Activated CD8-positive, alpha-beta T cell treated with anti-CD3 and anti-CD28 coated beads for 36 hours (primary cell): ENCODE measurements around the gene DNM3. TPM values are rescaled to one million over a fixed set of nuclear protein-coding genes. Genes with fewer than 3 reads are reported as not detected.

Source experiments
- ATAC-seq: fragments of 200-7000 bp; cut with Tn5 transposase; one replicate; pipeline ENCODE4 v1.10.0; 2021; ENCODE audit warnings: mild to moderate bottlenecking, moderate library complexity
- CTCF ChIA-PET: fragments of 350-600 bp; sonication (Branson Sonifier 250); formaldehyde crosslinking; loops from one replicate; lab custom pipeline; 2021; ENCODE audit warnings: antibody characterized with exemption; lab: Charles Lee
- POLR2A ChIA-PET: fragments of 350-600 bp; sonication (Branson Sonifier 250); formaldehyde crosslinking; loops from one replicate; lab custom pipeline; 2021; ENCODE audit warnings: antibody characterized with exemption; lab: Charles Lee
- DNase-seq: peaks from one replicate; pipeline ENCODE4 v3.0.0-alpha.2; 2020
- H3K27ac Mint-ChIP-seq: one replicate; pipeline ENCODE4 v1.8.0; 2021; ENCODE audit warnings: mild to moderate bottlenecking, mixed read lengths
- H3K27me3 Mint-ChIP-seq: one replicate; pipeline ENCODE4 v1.8.0; 2021; ENCODE audit warnings: mixed read lengths
- H3K36me3 Mint-ChIP-seq: one replicate; pipeline ENCODE4 v1.8.0; 2021; ENCODE audit warnings: low read depth, mixed read lengths
- H3K4me1 Mint-ChIP-seq: one replicate; pipeline ENCODE4 v1.8.0; 2021; ENCODE audit warnings: low read depth, mixed read lengths
- H3K4me3 Mint-ChIP-seq: one replicate; pipeline ENCODE4 v1.8.0; 2021; ENCODE audit warnings: mild to moderate bottlenecking, moderate library complexity, mixed read lengths
- H3K9me3 Mint-ChIP-seq: one replicate; pipeline ENCODE4 v1.8.0; 2021; ENCODE audit warnings: mixed read lengths
- intact Hi-C: fragments of 100-400 bp; cut with micrococcal nuclease; formaldehyde crosslinking; loops from one replicate; pipeline ENCODE4 v1.10.0; 2022
- total RNA-seq, 2 experiments: library from RNA; stranded (reverse); gene quantifications; one replicate each; pipeline ENCODE4 v1.2.3, GENCODE V29; 2021
- TF ChIP-seq, protein P1 (sequence below): fragments of 200-600 bp; IDR thresholded peaks from one replicate; pipeline ENCODE4 v1.8.0; 2022; ENCODE audit warnings: antibody characterized with exemption, mild to moderate bottlenecking

The DNM3 gene
- total RNA-seq, 2 experiments from 2014 or later = 0.58 to 1.1 TPM

DNA sequence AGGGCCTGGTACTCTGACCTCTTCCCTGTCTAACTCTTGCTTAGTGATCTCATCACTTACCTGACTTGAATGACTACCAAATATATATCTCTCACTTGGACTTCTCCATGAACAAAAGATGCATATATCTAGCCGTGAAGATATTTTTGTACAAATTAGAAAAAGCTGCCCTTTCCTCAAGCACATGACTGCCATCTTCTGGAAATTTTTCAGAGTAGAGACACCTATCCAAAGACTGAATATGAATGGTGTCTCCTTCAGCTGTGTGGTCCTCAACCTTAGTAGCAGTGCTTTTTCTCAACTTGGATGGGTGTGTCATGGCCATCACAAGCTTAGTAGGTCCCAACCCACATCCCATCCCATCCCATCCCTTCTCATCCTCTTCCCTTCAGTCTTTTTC is 142.3 kb downstream of the DNM3 start:
- H3K4me3 Mint-ChIP-seq = no peak overlapping the region
- DNase-seq = no peak
- TF ChIP-seq, protein P1, sequence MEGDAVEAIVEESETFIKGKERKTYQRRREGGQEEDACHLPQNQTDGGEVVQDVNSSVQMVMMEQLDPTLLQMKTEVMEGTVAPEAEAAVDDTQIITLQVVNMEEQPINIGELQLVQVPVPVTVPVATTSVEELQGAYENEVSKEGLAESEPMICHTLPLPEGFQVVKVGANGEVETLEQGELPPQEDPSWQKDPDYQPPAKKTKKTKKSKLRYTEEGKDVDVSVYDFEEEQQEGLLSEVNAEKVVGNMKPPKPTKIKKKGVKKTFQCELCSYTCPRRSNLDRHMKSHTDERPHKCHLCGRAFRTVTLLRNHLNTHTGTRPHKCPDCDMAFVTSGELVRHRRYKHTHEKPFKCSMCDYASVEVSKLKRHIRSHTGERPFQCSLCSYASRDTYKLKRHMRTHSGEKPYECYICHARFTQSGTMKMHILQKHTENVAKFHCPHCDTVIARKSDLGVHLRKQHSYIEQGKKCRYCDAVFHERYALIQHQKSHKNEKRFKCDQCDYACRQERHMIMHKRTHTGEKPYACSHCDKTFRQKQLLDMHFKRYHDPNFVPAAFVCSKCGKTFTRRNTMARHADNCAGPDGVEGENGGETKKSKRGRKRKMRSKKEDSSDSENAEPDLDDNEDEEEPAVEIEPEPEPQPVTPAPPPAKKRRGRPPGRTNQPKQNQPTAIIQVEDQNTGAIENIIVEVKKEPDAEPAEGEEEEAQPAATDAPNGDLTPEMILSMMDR = no peak
- no peaks in the 10 kb centered on the region for H3K4me1 Mint-ChIP-seq
- ChIA-PET CTCF (interaction anchor here (0.8 to 6.5 kb wide), 20 partner anchors 14 to 468 kb away, joined by 3 to 137 read pairs (median 5); partner anchors contain the start of genes METTL13 and VAMP4), POLR2A (no interaction called here)
- no peak for ATAC-seq
- no peaks in the 10 kb centered on the region for H3K9me3 Mint-ChIP-seq
- intact Hi-C loops = loop anchor here (5.0 kb wide), 1 partner anchor 336 kb away; no protein-coding TSS in a partner anchor
- no peak overlapping the region for H3K27ac Mint-ChIP-seq
- peaks cover 1% of the 10 kb centered on the region for H3K27me3 Mint-ChIP-seq
- H3K36me3 Mint-ChIP-seq = no peaks in the 10 kb centered on the region

DNA sequence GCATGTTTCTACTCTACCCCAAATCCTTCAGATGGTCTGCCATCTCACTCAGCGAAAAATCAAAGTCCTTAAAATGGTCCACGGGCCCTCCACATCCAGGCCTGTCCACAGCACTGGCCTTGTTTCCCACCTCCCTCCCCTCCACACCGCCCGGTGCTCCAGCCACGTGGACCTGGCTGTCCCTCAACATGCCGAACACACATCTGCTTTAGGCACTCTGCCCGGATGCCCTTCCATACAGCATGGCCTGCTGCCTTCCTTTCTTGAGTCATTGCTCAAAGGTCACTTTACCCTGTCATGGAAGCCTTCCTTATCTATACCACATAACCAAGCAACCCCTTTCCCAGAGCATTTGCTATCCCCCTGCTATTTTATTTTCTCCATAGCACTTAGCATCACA is 143.0 kb downstream of the DNM3 start:
- ChIA-PET CTCF (interaction anchor here (0.8 to 6.5 kb wide), 23 partner anchors 12 to 467 kb away, joined by 3 to 137 read pairs (median 5); partner anchors contain the start of genes DNM3, METTL13 and VAMP4), POLR2A (no interaction called here)
- DNase-seq = no peak
- H3K27ac Mint-ChIP-seq = no peak overlapping the region
- H3K4me3 Mint-ChIP-seq = no peak overlapping the region
- H3K4me1 Mint-ChIP-seq = no peaks in the 10 kb centered on the region
- no peak for ATAC-seq
- no peaks in the 10 kb centered on the region for H3K9me3 Mint-ChIP-seq
- intact Hi-C loops = loop anchor here (2.0 to 5.0 kb wide), 2 partner anchors 183 to 337 kb away; no protein-coding TSS in a partner anchor
- H3K36me3 Mint-ChIP-seq = no peaks in the 10 kb centered on the region
- TF ChIP-seq, protein P1 = no peak
- peaks cover 1% of the 10 kb centered on the region for H3K27me3 Mint-ChIP-seq

DNA sequence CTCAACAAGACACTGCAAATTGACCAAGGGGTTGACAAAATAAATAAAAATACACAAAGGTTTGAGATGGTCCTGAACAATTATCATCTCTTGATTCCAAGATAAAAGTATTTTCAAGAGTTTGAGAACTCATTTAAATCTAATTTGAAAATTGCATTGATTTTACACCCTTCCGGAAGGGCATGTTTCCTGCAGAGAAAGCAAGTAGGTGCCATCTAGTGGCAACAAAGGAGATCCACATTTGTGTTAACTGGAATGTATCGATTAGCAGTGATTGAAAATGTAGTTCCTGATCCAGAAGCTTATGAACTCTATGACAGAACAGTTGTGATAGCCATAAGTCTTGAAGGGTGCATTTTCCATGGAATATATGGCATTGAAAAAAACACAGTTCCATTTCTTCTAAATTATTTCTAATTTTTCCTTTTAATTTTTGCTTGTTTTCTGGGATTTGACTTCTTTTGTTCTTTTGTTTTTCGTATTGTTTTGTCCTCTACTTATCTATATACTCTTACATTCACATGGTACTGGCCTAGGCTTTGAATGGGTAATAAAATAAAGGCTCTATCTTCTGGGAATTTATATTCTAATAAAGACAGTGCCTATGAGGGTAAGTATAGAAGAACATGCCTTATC is 143.7 kb downstream of the DNM3 start:
- Mint-ChIP-seq H3K4me3 (no peak overlapping the region), H3K4me1 (no peaks in the 10 kb centered on the region), H3K36me3 (no peaks in the 10 kb centered on the region), H3K9me3 (no peaks in the 10 kb centered on the region), H3K27me3 (peaks cover 1% of the 10 kb centered on the region), H3K27ac (no peak overlapping the region)
- POLR2A ChIA-PET = no interaction called here
- CTCF ChIA-PET = interaction anchor here (0.7 to 6.5 kb wide), 33 partner anchors 10 to 458 kb away, joined by 3 to 137 read pairs (median 4); partner anchors contain the start of genes DNM3, PIGC and VAMP4
- ATAC-seq (no peak), DNase-seq (no peak)
- intact Hi-C loops = loop anchor here (2.0 to 5.0 kb wide), 2 partner anchors 184 to 338 kb away; no protein-coding TSS in a partner anchor
- TF ChIP-seq, protein P1 = peak; percentile 81

DNA sequence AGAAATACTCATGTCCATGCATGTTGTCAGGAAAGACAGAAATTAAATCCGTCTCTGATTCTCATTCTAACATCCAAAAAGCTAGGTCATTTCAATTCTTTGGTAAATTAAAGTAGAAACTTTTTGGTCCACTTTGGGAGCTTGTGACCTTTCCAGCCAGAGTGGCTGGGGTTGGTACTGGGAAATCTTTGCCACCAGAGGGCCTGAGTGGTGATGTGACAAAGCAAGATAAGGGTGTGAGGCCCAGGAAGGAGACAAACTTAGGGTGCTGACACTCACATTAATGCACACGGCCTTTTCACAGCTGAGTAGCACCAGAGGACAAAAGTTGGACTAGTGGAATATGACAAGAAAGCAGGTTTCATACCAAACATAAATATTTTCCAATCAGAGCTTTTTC is 144.3 kb downstream of the DNM3 start:
- CTCF ChIA-PET = interaction anchor here (0.7 to 6.5 kb wide), 33 partner anchors 10 to 458 kb away, joined by 3 to 137 read pairs (median 3); partner anchors contain the start of genes DNM3, PIGC and VAMP4

More for the DNA sequence above, 144.3 kb downstream of the DNM3 start:
- Mint-ChIP-seq H3K27ac (no peak overlapping the region), H3K36me3 (no peaks in the 10 kb centered on the region), H3K9me3 (no peaks in the 10 kb centered on the region), H3K4me1 (no peaks in the 10 kb centered on the region), H3K4me3 (no peak overlapping the region), H3K27me3 (peaks cover 1% of the 10 kb centered on the region)
- intact Hi-C loops = loop anchor here (2.0 kb wide), 1 partner anchor 185 kb away; no protein-coding TSS in a partner anchor
- peak; percentile 8 for DNase-seq
- POLR2A ChIA-PET = no interaction called here
- TF ChIP-seq, protein P1 = no peak
- no peak for ATAC-seq
